ENCODE results near the gene MST1.
"Not testable (repeated sequence)": the region's sequence is repeated elsewhere in the genome, so short reads cannot be mapped to it uniquely, and the experiment has no call there.

The MST1 gene

DNA sequence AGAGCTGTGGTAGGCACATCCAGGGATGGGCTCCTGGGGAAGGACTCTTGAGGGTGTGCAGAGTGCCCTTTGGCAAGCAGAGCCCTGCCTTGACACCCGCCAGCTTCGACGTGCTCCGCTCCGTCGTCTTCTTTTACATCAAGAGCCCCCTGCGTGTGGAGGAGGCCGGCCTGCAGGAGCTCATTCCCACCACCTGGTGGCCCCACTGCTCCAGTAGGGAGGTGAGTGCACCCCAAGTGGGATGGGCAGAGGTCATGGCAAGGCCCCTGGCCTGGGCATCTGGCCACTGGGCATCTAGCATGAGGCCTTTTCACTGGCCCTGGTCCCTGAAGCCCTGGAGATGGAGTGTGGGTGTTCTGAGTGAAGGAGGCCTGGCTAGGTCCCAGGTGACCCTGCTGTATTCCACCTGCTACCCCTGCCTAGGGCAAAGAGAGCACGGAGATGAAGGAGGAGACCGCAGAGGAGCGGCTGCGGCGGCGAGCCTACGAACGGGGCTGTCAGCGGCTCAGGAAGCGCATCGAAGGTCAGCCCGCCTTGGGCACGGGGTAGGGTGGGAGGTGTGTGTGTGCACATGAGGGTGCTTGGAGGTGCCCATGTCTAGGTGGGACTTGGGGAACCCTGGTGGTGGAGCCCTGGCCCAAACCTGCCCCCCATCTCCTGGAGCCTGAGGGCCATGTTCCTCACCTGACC is 12.3 kb upstream of the MST1 start:
- DNase-seq (ENCODE audit: low read depth): peak; percentile 21
- TF ChIP-seq, protein P1, sequence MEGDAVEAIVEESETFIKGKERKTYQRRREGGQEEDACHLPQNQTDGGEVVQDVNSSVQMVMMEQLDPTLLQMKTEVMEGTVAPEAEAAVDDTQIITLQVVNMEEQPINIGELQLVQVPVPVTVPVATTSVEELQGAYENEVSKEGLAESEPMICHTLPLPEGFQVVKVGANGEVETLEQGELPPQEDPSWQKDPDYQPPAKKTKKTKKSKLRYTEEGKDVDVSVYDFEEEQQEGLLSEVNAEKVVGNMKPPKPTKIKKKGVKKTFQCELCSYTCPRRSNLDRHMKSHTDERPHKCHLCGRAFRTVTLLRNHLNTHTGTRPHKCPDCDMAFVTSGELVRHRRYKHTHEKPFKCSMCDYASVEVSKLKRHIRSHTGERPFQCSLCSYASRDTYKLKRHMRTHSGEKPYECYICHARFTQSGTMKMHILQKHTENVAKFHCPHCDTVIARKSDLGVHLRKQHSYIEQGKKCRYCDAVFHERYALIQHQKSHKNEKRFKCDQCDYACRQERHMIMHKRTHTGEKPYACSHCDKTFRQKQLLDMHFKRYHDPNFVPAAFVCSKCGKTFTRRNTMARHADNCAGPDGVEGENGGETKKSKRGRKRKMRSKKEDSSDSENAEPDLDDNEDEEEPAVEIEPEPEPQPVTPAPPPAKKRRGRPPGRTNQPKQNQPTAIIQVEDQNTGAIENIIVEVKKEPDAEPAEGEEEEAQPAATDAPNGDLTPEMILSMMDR (IDR thresholded peaks at IDR 0.05; ENCODE audit: insufficient read depth, low read depth, low read length, missing control alignments): peak; percentile 53
- H3K4me3 ChIP-seq (ENCODE audit: low read length): no peak overlapping the region

- TF ChIP-seq, protein P1 (IDR thresholded peaks at IDR 0.05; ENCODE audit: insufficient read depth, low read depth, low read length, missing control alignments): peak; percentile 7
- DNase-seq (ENCODE audit: low read depth): no peak
- H3K4me3 ChIP-seq (ENCODE audit: low read length): no peak overlapping the region
Measured at GRCh38 chr3:49700453-49701128, 11.3 kb upstream of the MST1 start.

DNA sequence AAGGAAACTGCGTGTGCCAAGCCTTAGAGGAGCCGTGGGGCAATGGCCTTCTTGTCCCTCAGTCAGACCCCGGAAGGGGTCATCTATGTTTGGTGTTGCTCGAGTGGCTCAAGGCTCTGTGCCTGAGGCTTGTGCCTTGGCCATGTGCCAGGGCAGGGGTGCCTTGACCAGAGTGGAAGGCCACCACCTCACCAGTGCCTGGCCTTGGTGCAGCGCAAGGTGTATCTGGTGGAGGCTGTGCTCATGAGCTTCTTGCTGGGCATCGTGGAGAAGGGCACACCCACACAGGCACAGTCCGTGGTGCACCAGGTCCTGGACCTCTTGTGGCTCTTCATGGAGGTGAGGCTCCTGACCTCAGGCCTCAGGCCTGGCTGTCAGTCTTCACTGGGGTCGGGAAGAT is 10.7 kb upstream of the MST1 start:
- no peak overlapping the region for H3K4me3 ChIP-seq (ENCODE audit: low read length)
- TF ChIP-seq, protein P1 (IDR thresholded peaks at IDR 0.05; ENCODE audit: insufficient read depth, low read depth, low read length, missing control alignments): no peak
- DNase-seq (ENCODE audit: low read depth): no peak

- TF ChIP-seq, protein P1 (IDR thresholded peaks at IDR 0.05; ENCODE audit: insufficient read depth, low read depth, low read length, missing control alignments): no peak
- no peak overlapping the region for H3K4me3 ChIP-seq (ENCODE audit: low read length)
- no peak for DNase-seq (ENCODE audit: low read depth)
Measured at GRCh38 chr3:49699281-49699979, 10.2 kb upstream of the MST1 start.

DNA sequence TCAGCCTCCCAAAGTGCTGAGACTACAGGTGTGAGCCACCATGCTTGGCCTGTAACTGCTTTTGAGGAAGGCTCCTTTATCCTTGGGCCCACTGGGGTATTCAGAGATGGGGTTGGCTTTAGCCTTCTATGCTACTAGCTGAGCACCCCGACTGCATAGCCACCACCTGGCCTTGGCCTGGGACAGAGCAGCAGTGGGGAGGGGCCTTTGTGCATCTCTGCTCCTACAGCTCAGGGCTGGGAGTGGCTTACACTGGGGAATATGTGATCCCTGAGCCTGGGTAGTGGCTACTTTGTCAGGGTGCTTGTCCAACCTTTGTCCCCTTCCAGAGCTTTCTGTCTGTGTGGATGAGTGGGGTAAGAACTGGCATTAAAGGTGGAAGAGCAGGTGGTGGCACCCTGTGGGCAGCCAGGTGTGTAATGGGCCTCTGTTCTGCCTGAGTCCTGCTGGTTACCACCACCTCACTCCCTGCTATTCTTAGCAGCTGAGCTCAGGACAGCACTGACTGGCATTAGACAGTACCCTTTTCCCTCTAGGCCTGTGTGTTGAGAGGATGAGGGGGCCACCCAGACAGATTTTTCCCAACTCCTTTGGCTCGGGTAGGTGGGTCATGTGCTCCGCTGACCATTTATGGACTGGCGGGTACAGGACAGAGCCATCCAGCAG is 6.2 kb upstream of the MST1 start:
- DNase-seq (ENCODE audit: low read depth); H3K4me3 ChIP-seq (ENCODE audit: low read length): not testable (repeated sequence)

GRCh38 chr3:49694409-49695070 is 5.3 kb upstream of the MST1 start:
- not testable (repeated sequence) for DNase-seq (ENCODE audit: low read depth); H3K4me3 ChIP-seq (ENCODE audit: low read length)

DNA sequence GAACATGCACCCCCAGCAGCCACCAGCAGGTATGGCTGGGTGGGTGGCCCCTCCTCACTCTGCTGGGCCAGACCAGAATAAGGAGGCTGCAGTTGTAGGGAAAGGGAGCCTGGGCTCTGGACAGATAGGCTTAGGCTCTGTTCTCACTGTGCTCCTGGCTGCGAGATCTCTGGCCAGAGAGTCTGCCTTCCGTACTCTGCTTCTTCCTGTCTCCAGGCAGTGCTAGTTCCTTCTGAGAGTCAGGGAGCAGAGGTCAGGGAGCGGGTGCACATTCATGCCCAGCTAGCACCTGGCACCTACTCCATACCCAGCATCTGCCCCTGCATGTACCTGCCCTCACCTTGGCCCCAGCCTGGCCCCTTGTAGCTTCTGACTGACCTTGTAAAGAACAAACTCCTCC is 2.2 kb upstream of the MST1 start:
- DNase-seq (ENCODE audit: low read depth); H3K4me3 ChIP-seq (ENCODE audit: low read length): not testable (repeated sequence)

DNA sequence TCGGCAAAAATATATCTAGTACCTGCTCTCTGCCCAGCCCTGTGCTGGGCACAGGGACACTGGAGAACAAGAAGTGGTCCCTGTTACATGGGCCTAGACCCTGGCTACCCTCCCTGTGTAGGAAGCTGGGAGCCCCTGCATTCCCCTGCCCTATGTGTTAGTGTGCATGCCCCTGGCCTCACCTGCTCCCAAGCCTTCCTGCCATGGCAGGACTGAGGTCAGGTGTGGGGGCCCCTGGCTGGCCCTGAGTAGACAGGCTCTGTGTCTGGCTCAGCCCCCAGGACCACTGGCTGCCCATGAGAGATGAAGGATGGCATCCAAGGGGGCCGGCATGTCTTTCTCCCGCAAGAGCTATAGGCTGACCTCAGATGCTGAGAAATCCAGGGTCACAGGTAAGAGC is 1.6 kb upstream of the MST1 start:
- not testable (repeated sequence) for DNase-seq (ENCODE audit: low read depth); H3K4me3 ChIP-seq (ENCODE audit: low read length)

- H3K4me3 ChIP-seq (ENCODE audit: low read length): peak overlapping the region; percentile 92
- not testable (repeated sequence) for DNase-seq (ENCODE audit: low read depth)
Measured at GRCh38 chr3:49689908-49690624, 792 bp upstream of the MST1 start.

DNA sequence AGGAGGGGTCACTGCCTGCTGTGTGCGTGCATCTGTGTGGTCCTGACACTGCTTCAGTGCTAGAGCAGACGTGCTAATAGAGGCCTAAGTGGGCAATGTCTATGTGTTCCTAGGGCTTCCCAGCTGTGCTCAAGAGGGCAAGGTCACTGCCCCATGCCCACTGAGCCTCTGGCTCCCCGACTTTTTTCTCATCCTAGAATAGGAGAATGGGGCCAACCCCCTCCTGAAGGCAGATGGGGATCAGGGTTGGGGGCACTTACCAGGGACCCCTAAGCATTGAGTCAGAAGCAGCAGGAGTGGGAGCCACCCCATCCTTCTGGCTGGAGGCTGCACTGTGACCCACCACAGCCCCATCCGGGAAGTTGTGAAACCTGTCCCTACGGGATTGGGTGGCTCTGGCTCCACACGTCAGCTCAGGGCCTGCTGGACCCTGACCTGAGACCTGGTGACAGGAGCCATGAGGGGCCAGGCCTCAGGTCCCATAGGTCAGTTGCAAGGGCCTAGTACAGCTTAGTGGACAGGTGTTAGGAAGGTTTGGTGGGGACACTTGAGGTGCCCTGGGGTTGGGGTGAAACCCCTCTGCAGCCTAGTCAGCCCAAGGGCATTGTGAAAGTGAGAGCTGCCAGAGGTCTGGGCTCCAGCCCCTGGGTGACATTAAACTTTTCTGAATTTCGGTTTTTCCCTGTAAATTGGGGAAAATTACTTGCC is 782 bp downstream of the MST1 start:
- H3K4me3 ChIP-seq (ENCODE audit: low read length): peak overlapping the region; percentile 92
- not testable (repeated sequence) for DNase-seq (ENCODE audit: low read depth)

DNA sequence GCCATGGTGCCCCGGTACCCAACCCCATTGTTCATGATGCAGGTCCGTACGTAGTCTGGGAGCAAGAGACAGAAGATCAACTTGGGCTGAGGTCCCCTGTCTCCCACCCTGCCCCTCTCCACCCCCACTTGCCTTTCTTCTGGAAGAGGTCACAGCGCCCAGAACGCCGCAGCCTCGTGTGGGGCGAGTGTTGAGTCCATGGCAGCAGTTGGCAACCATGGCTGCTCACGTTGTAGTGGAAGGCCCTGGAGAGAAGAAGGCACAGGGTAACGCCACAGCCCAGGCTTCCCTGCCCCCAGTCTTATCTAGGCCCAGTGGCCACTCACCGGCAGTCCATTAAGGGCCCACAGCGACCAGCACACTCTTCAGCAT is 1.9 kb downstream of the MST1 start:
- not testable (repeated sequence) for H3K4me3 ChIP-seq (ENCODE audit: low read length); DNase-seq (ENCODE audit: low read depth)

Data from epithelial cell of esophagus (primary cell).